Tibial nerve (tissue), 4 donors: ENCODE results near the gene BRME1. TPM values are rescaled to one million over a fixed set of nuclear protein-coding genes. Genes with fewer than 3 reads are reported as not detected.
A peak's percentile ranks its signal among the peaks of the same experiment; 100 is the strongest.

ENCODE experiments used
- DNase-seq, 2 donors: peaks; one replicate each; pipeline ENCODE4 v3.0.0-alpha.2; 2019; ENCODE audit warnings: low spot score in 2 of 2
- H3K27ac ChIP-seq, 4 donors: fragments of 200-600 bp; sonication (generic) in 3 of 4; one replicate each; pipeline ENCODE4 v1.5.1; 2017 to 2019; ENCODE audit warnings: mild to moderate bottlenecking in 1 of 4
- H3K27me3 ChIP-seq, 2 donors: fragments of 200-600 bp; sonication (generic) in 1 of 2; one replicate each; pipeline versions ENCODE4 v1.5.1 to v1.6.0; 2017 to 2019
- H3K36me3 ChIP-seq, 3 donors: fragments of 200-600 bp; sonication (generic); one replicate each; pipeline ENCODE4 v1.5.1; 2018 to 2019
- H3K4me1 ChIP-seq, 4 donors: fragments of 200-600 bp; sonication (generic) in 3 of 4; one replicate each; pipeline ENCODE4 v1.5.1; 2017 to 2019
- H3K4me3 ChIP-seq, 4 donors: fragments of 200-600 bp; sonication (generic) in 3 of 4; one replicate each; pipeline ENCODE4 v1.5.1; 2017 to 2019; ENCODE audit warnings: mild to moderate bottlenecking in 1 of 4, moderate library complexity in 1 of 4
- H3K9me3 ChIP-seq, 4 donors: fragments of 200-600 bp; sonication (generic) in 3 of 4; one replicate each; pipeline ENCODE4 v1.5.1; 2017 to 2019
- EP300 ChIP-seq, 2 donors: sonication (generic); formaldehyde crosslinking; IDR thresholded peaks; one replicate each; pipeline ENCODE4 v1.6.1; 2017; ENCODE audit warnings: antibody characterized with exemption in 2 of 2, mild to moderate bottlenecking in 1 of 2
- POLR2A ChIP-seq, 2 donors: fragments of 450-650 bp; IDR thresholded peaks; one replicate each; pipeline ENCODE4 v1.6.1; 2017; ENCODE audit warnings: antibody characterized with exemption in 2 of 2, mild to moderate bottlenecking in 2 of 2, moderate library complexity in 2 of 2
- WGBS, 2 donors: methylation state at CpG; one replicate each; pipeline ENCODE4 v1.1.5; 2018; 5-methylcytosine and 5-hydroxymethylcytosine counted together
- total RNA-seq, 4 donors: library from RNA; depleted of rRNA; stranded (reverse); fragments of >200 nt; gene quantifications; one replicate each; pipeline ENCODE4 v1.1.0, GENCODE V29; 2016
- TF ChIP-seq, protein P1 (sequence below), 5 experiments: fragments of 200-600 bp in 3 of 5; fragments of 450-650 bp in 2 of 5; sonication (generic) in 3 of 5; IDR thresholded peaks; one replicate each; pipeline ENCODE4 v1.5.1; 2016 to 2019; ENCODE audit warnings: antibody characterized with exemption in 5 of 5, mild to moderate bottlenecking in 3 of 5, moderate library complexity in 2 of 5

BRME1 gene
- total RNA-seq, 4 donors from 2014 or later: 1.5 to 3.3 (median 3.0) TPM; not detected in 1

DNA sequence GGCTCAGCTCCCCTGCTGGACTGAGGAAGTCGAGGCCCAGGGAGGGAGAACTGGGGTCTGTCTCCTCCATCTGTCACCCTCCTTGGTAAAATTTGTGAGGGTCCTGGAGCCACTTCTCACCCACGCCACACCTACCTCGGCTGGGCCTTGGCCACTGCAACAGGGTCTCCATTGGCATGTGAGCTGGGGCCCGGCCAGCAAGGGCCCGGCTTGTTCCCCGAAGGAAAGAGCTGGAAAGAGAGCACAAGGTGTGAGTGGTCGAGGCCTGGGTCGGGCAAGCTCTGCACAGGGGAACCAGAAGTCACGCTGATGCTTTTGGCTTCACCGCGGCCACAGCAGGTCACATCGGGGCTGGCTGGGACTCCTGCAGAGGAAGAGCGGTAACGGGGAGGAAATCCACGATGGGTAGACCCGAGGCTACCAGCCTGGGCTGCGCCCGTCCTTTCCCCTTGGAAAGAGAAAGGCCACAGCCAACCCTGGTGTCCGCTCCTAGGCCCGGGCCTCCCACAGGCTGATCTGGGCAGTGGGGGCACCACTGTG is 20.0 kb downstream of the BRME1 start:
- H3K27me3 ChIP-seq: no peaks in the 10 kb centered on the region
- H3K4me1 ChIP-seq: peaks cover 0 to 23% (median 19%) of the 10 kb centered on the region in 4 donors
- 90 to 91% methylated on average over 20 of the region's 20 CpGs for WGBS, 2 donors
- no peaks in the 10 kb centered on the region for H3K9me3 ChIP-seq
- no peak overlapping the region for H3K4me3 ChIP-seq
- H3K27ac ChIP-seq: no peak overlapping the region
- no peak for DNase-seq
- H3K36me3 ChIP-seq: peaks cover 0 to 21% (median 0%) of the 10 kb centered on the region in 3 donors
- no peak for TF ChIP-seq POLR2A (IDR thresholded peaks at IDR 0.05)
- no peak for TF ChIP-seq EP300 (IDR thresholded peaks at IDR 0.05)
- TF ChIP-seq, protein P1, sequence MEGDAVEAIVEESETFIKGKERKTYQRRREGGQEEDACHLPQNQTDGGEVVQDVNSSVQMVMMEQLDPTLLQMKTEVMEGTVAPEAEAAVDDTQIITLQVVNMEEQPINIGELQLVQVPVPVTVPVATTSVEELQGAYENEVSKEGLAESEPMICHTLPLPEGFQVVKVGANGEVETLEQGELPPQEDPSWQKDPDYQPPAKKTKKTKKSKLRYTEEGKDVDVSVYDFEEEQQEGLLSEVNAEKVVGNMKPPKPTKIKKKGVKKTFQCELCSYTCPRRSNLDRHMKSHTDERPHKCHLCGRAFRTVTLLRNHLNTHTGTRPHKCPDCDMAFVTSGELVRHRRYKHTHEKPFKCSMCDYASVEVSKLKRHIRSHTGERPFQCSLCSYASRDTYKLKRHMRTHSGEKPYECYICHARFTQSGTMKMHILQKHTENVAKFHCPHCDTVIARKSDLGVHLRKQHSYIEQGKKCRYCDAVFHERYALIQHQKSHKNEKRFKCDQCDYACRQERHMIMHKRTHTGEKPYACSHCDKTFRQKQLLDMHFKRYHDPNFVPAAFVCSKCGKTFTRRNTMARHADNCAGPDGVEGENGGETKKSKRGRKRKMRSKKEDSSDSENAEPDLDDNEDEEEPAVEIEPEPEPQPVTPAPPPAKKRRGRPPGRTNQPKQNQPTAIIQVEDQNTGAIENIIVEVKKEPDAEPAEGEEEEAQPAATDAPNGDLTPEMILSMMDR (IDR thresholded peaks at IDR 0.05): no peak

DNA sequence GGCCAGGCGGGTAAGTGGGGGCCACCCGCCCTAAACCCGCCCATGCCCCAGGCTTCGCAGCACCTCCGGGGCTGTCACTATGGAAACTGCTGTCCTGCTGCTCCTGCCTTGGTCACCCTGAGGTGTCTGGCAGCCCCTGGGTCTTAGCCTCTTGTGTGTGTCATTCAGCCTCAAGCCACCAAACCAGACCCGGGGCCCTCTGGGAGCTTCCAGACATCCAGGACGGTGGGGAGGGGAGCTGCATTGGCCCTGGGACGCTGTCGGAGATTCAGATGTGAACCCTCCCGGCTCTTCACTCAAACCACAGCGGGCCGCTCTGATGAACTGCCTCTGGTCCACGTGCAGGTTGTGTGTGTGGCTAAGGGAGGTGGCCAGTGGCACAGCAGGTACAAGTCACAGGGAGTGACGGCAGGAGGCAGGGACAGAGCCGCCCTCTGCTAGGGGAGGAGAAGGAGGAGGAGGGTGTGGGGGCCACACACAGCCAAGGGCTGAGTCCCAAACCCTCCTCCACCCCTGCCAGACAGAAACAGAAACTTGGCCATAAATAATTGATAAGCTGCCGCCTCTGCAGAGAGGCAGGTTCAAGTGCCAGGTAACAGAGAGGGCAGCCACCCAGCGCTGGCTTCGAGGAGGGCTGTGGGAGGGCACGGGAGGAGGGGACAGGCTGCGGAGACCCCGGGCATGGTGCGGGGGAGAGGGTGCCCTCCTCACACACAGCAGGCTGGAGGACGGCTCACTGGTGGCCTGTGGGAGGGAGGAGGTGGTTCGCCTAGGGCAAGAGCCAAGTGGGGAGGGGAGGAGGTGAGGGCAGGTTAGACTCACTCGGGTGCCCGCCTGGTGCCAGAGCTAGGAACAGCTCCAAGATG is 21.0 kb downstream of the BRME1 start:
- H3K9me3 ChIP-seq: no peaks in the 10 kb centered on the region
- H3K27ac ChIP-seq: peak overlapping the region in 1 of 4 donors; percentile 9
- no peaks in the 10 kb centered on the region for H3K27me3 ChIP-seq
- H3K4me1 ChIP-seq: peaks cover 4 to 33% (median 27%) of the 10 kb centered on the region in 4 donors
- no peak overlapping the region for H3K4me3 ChIP-seq
- peaks cover 0 to 13% (median 0%) of the 10 kb centered on the region in 3 donors for H3K36me3 ChIP-seq
- peak in 1 of 2 donors; percentile 35 for DNase-seq
- TF ChIP-seq, protein P1 (IDR thresholded peaks at IDR 0.05): no peak
- no peak for TF ChIP-seq EP300 (IDR thresholded peaks at IDR 0.05)
- TF ChIP-seq POLR2A (IDR thresholded peaks at IDR 0.05): no peak
- whole genome bisulfite sequencing, 2 donors: 71 to 73% methylated on average over 18 to 26 of the region's 26 CpGs

DNA sequence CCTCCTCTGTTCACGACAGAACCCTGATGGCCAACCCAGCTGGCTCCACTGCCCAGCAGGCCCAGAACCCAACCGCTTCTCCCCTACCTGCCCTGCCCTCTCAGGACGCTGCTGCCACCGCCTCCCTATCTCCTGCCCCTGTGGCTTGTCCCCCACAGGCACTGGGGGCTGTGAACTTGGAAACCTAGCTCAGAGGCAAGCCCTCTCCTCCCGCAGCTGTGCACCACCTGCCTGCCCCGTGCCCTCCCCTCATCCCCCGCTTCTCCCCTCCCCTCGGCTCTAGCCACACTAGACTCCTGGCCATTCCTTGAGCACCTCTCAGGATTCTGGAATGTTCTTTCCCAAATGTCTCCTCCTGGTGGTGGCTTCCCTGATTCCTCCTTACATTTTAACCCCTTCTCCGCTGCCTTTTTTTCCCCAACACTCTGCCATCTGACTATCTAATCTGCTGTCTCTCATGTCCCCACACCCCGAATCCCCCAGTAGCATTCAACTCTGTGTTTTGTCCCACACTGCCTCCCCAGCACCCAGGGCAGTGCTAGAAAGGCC is 22.3 kb downstream of the BRME1 start:
- H3K27ac ChIP-seq: peak overlapping the region in 1 of 4 donors; percentile 44
- 81 to 83% methylated on average over 9 to 10 of the region's 10 CpGs for WGBS, 2 donors
- H3K4me3 ChIP-seq: no peak overlapping the region
- H3K27me3 ChIP-seq: no peaks in the 10 kb centered on the region
- H3K9me3 ChIP-seq: no peaks in the 10 kb centered on the region
- no peaks in the 10 kb centered on the region for H3K36me3 ChIP-seq
- H3K4me1 ChIP-seq: peaks cover 4 to 41% (median 31%) of the 10 kb centered on the region in 4 donors
- DNase-seq: no peak
- TF ChIP-seq, protein P1 (IDR thresholded peaks at IDR 0.05): no peak
- no peak for TF ChIP-seq EP300 (IDR thresholded peaks at IDR 0.05)
- no peak for TF ChIP-seq POLR2A (IDR thresholded peaks at IDR 0.05)

DNA sequence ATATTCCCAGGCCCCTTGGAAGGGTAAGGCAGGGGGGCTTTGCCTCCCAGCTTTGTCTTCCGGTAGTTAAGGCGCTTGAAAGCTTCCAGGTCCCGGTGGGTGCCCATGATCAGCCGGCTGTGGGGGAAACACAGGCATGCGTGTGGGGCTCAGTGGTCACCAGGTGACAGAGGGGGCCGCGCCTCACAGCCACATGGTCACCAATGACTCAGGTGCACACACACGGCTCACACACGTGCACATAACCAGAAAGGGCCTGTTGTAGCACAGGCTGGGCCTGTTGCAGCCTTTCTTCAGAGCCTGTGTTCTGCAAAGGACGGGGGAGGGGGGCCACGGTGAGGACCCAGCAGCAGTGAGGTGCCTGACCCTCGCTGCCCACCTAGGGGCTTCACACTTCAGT is 23.1 kb downstream of the BRME1 start:
- 86 to 100% methylated on average over 7 to 9 of the region's 12 CpGs for WGBS, 2 donors
- Histone ChIP-seq H3K27ac (peak overlapping the region in 3 of 4 donors; percentile 41 to 87 (median 44)), H3K27me3 (no peaks in the 10 kb centered on the region), H3K9me3 (no peaks in the 10 kb centered on the region), H3K36me3 (no peaks in the 10 kb centered on the region), H3K4me3 (no peak overlapping the region), H3K4me1 (peaks cover 4 to 41% (median 31%) of the 10 kb centered on the region in 4 donors)
- TF ChIP-seq, protein P1 (IDR thresholded peaks at IDR 0.05): no peak
- no peak for TF ChIP-seq EP300 (IDR thresholded peaks at IDR 0.05)
- no peak for TF ChIP-seq POLR2A (IDR thresholded peaks at IDR 0.05)
- DNase-seq: no peak

DNA sequence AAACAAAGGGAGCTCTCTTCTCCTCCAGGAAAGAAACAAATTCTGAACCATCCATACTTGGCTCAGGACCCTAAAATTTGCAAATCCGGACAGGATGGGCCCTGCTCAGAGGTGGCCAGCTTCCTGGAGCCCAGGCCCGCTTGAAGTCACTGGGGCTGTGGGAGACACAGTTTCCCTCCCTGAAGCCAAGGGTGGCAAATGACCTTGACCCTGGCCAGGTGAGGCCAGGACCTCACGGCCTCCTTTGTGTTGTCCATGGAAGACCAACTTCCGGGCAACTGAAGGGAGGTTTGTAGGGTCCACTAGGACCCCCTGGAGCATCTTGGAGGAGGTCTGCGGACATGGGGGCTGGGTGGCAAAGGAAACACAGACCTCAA is 23.5 kb downstream of the BRME1 start:
- no peak for DNase-seq
- WGBS, 2 donors: 66 to 69% methylated on average over 5 of the region's 5 CpGs
- H3K9me3 ChIP-seq: no peaks in the 10 kb centered on the region
- H3K27ac ChIP-seq: peak overlapping the region; percentile 41 to 92 (median 77)
- peaks cover 4 to 41% (median 31%) of the 10 kb centered on the region in 4 donors for H3K4me1 ChIP-seq
- TF ChIP-seq POLR2A (IDR thresholded peaks at IDR 0.05) (no peak), EP300 (IDR thresholded peaks at IDR 0.05) (no peak)
- TF ChIP-seq, protein P1 (IDR thresholded peaks at IDR 0.05): no peak
- no peak overlapping the region for H3K4me3 ChIP-seq
- H3K27me3 ChIP-seq: peaks cover 0 to 3% of the 10 kb centered on the region in 2 donors
- H3K36me3 ChIP-seq: no peaks in the 10 kb centered on the region
